Left hindlimb (tissue), 1 donor: ENCODE data around the gene PCDHA5.

Experiments
- DNase-seq: peaks from one replicate; pipeline ENCODE4 v3.0.0-alpha.2; 2018

The PCDHA5 gene

DNA sequence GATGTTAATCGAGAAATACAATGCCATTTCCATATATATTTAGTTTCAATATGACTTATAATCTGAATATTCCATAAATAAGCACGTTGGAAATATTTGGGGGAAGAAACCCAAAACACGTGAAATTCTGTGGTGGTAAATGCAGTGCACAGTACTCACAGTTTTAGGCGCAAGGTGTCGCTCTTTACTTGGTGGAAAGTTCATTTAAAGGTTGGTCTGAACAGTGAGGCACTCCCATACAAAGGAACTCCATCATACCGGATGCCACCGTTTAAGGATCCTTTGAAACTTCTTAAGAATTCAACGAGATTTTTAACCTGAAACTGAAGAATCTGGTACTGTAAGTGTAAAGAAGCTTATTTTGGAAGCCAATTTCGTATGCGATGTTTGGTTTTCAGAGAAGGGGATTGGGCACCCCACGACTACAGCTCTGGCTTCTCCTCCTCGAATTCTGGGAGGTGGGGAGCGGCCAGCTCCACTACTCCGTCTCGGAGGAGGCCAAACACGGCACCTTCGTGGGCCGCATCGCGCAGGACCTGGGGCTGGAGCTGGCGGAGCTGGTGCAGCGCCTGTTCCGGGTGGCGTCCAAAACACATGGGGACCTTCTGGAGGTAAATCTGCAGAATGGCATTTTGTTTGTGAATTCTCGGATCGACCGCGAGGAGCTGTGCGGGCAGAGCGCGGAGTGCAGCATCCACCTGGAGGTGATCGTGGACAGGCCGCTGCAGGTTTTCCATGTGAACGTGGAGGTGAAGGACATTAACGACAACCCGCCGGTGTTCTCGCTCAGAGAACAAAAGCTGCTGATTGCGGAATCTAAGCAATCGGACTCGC lies 47.5 kb downstream of the PCDHA5 start, which contains the start of gene PCDHA11:
Gene PCDHA11, plus strand, starts transcription at position 237 of the 834 bp plus-strand sequence. Its CDS starts 147 bp downstream, at position 384.
- no peak for DNase-seq

DNA sequence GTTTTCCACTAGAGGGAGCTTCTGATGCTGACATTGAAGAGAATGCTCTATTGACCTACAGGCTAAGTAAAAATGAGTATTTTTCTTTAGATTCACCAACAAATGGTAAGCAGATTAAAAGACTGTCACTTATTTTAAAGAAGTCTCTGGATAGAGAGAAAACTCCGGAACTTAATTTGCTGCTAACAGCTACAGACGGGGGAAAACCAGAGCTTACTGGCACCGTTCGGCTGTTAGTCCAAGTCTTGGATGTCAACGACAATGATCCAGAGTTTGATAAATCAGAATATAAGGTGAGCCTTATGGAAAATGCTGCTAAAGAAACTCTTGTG lies 48.1 kb downstream of the PCDHA5 start:
- DNase-seq: no peak

DNA sequence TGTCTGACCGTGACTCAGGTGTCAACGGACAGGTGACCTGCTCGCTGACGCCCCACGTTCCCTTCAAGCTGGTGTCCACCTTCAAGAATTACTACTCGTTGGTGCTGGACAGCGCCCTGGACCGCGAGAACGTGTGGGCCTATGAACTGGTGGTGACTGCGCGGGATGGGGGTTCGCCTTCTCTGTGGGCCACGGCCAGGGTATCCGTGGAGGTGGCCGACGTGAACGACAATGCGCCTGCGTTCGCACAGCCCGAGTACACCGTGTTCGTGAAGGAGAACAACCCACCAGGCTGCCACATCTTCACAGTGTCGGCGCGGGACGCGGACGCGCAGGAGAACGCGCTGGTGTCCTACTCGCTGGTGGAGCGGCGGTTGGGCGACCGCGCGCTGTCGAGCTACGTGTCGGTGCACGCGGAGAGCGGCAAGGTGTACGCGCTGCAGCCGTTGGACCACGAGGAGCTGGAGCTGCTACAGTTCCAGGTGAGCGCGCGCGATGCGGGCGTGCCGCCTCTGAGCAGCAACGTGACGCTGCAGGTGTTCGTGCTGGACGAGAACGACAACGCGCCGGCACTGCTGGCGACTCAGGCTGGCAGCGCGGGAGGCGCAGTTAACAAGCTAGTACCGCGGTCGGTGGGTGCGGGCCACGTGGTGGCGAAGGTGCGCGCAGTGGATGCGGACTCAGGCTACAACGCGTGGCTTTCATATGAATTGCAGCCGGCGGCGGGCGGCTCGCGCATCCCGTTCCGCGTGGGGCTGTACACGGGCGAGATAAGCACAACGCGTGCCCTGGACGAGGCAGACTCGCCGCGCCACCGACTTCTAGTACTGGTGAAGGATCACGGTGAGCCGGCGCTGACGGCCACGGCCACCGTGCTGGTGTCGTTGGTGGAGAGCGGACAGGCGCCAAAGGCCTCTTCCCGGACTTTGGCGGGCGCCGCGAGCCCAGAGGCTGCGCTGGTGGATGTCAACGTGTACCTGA lies 49.1 kb downstream of the PCDHA5 start:
- no peak for DNase-seq
